Heart left ventricle (tissue), 16 donors: Measurements from ENCODE around the gene KCNN3. TPM values are rescaled to one million over a fixed set of nuclear protein-coding genes. Genes with fewer than 3 reads are reported as not detected.

Source experiments
- ATAC-seq, 4 donors: fragments of 200-7000 bp; cut with Tn5 transposase; one replicate each; pipeline ENCODE4 v1.9.1; 2020 to 2022; ENCODE audit warnings: moderate library complexity in 4 of 4, mild to moderate bottlenecking in 3 of 4, moderate number of reproducible peaks in 1 of 4
- DNase-seq, 5 donors: peaks; one replicate each; pipeline ENCODE4 v3.0.0-alpha.2; 2020
- H3K27ac ChIP-seq, 12 donors: fragments of 200-600 bp; sonication (generic) in 4 of 12; one replicate each; pipeline versions ENCODE4 v1.5.0 to v1.8.0; 2016 to 2022; ENCODE audit warnings: mild to moderate bottlenecking in 2 of 12
- H3K27me3 ChIP-seq, 9 donors: fragments of 200-600 bp; sonication (generic) in 2 of 9; one replicate each; pipeline versions ENCODE4 v1.5.1 to v1.8.0; 2016 to 2022; ENCODE audit warnings: mild to moderate bottlenecking in 3 of 9
- H3K36me3 ChIP-seq, 9 donors: fragments of 200-600 bp; sonication (generic) in 2 of 9; one replicate each; pipeline versions ENCODE4 v1.5.0 to v1.8.0; 2018 to 2022; ENCODE audit warnings: mild to moderate bottlenecking in 2 of 9
- H3K4me1 ChIP-seq, 12 donors: fragments of 200-600 bp; sonication (generic) in 4 of 12; one replicate each; pipeline versions ENCODE4 v1.5.0 to v1.8.0; 2016 to 2022; ENCODE audit warnings: mild to moderate bottlenecking in 3 of 12
- H3K4me3 ChIP-seq, 12 donors: fragments of 200-600 bp; sonication (generic) in 4 of 12; one replicate each; pipeline versions ENCODE4 v1.5.0 to v1.8.0; 2017 to 2022; ENCODE audit warnings: mild to moderate bottlenecking in 9 of 12, moderate library complexity in 4 of 12
- H3K9me3 ChIP-seq, 12 donors: fragments of 200-600 bp; sonication (generic) in 4 of 12; one replicate each; pipeline versions ENCODE4 v1.5.0 to v1.8.0; 2016 to 2022; ENCODE audit warnings: mild to moderate bottlenecking in 1 of 12
- CTCF ChIP-seq, 12 donors: fragments of 200-600 bp; sonication (generic) in 4 of 12; IDR thresholded peaks; one replicate each; pipeline versions ENCODE4 v1.5.0 to v1.8.0; 2018 to 2022; ENCODE audit warnings: antibody characterized with exemption in 12 of 12, mild to moderate bottlenecking in 5 of 12
- POLR2A ChIP-seq, 2 donors: fragments of 450-650 bp; IDR thresholded peaks; one replicate each; pipeline ENCODE4 v1.6.1; 2017; ENCODE audit warnings: antibody characterized with exemption in 2 of 2, mild to moderate bottlenecking in 2 of 2, moderate library complexity in 2 of 2
- WGBS, 4 donors: extraction: QIAGEN DNeasy Blood & Tissue Kit in 2 of 4; methylation state at CpG; one replicate each; pipeline versions ENCODE4 v1.1.5 to v1.1.7; 2013 to 2018; 5-methylcytosine and 5-hydroxymethylcytosine counted together
- intact Hi-C, 10 donors: fragments of 100-400 bp; cut with DNase I; formaldehyde crosslinking; loops; one replicate each; pipeline versions ENCODE4 v1.11.1 to v1.14.2; 2022
- polyA plus RNA-seq, 2 donors: library from polyadenylated mRNA; stranded (reverse); fragments of 200-250 nt; gene quantifications; one replicate each; pipeline ENCODE4 v1.2.3, GENCODE V29; 2013
- total RNA-seq, 9 donors: library from RNA; depleted of rRNA in 2 of 9; stranded (reverse); fragments of >200 nt in 2 of 9; fragmentation: NEBNext Ultra II Directional in 3 of 9; extraction: Animal tissue kit (Norgen Biotek cat#: 25700) in 3 of 9; gene quantifications; one replicate each; pipeline versions ENCODE4 v1.1.0 to v1.2.4, GENCODE V29; 2016 to 2023
- donor health status: ischemic (EF 13 %, LVEDD 7.1; RV severe dilation, severe dysfunction).
- donor health status: healthy with polysubstance abuse.
- donor health status: DM: no; HTN: yes; CAD: no.
- donor health status: DM: no; HTN: no; CAD: no.
- donor health status: ischemic (EF 25% LVEDD 6.9; RV normal size, moderate dysfunction).
- donor health status: ischemic (EF 25% LVEDD 5.7; RV mildly dilated, moderate dysfunction).
- donor health status: healthy.
- donor health status: DM: yes; HTN: yes; CAD: no.
- donor health status: ischemic (EF 35%, LVEDD 5.7; RV mildly dilated, moderate dysfunction).
- donor health status: nonischemic (EF 11% LVEDD 7.7; RV severe dilation, severe dysfunction).
- donor health status: DM: yes; HTN: yes; CAD: no.
- donor health status: PGD.
- donor health status: ischemic (EF 29% LVEDD 5.4; RV normal size, mild dysfunction).
- donor health status: nonischemic (EF 23%, LVEDD 6.1; RV moderate dilation, normal function).

The KCNN3 gene
- total and polyA plus RNA-seq, 11 donors = 0.42 to 4.6 (median 2.2) TPM

- H3K27ac ChIP-seq = peak overlapping the region in 9 of 12 donors; percentile 27 to 90 (median 76)
Observed at GRCh38 chr1:154729031-154729442, 141.0 kb downstream of the KCNN3 start.

GRCh38 chr1:154726896-154727753 is 143.0 kb downstream of the KCNN3 start:
- H3K27me3 ChIP-seq = no peaks in the 10 kb centered on the region
- intact Hi-C loops = no loop called here
- H3K4me1 ChIP-seq = peaks cover 0 to 50% (median 34%) of the 10 kb centered on the region in 12 donors
- no peak overlapping the region for H3K4me3 ChIP-seq
- H3K27ac ChIP-seq = peak overlapping the region in 1 of 12 donors; percentile 64
- DNase-seq (no peak), ATAC-seq (no peak)
- TF ChIP-seq POLR2A (IDR thresholded peaks at IDR 0.05) (no peak), CTCF (IDR thresholded peaks at IDR 0.05) (no peak)
- 88 to 90% (median 89%) methylated on average over 13 of the region's 13 CpGs for WGBS, 4 donors
- peaks cover 0 to 9% (median 0%) of the 10 kb centered on the region in 9 donors for H3K36me3 ChIP-seq
- no peaks in the 10 kb centered on the region for H3K9me3 ChIP-seq

More at GRCh38 chr1:154729031-154729442, 141.0 kb downstream of the KCNN3 start:
- no peaks in the 10 kb centered on the region for H3K9me3 ChIP-seq
- 56 to 61% (median 58%) methylated on average over 6 of the region's 6 CpGs for WGBS, 4 donors
- peaks cover 0 to 58% (median 37%) of the 10 kb centered on the region in 12 donors for H3K4me1 ChIP-seq
- H3K4me3 ChIP-seq = no peak overlapping the region
- peak in 2 of 5 donors; percentile 33 to 43 for DNase-seq
- TF ChIP-seq POLR2A (IDR thresholded peaks at IDR 0.05) (no peak), CTCF (IDR thresholded peaks at IDR 0.05) (no peak)
- peaks cover 0 to 4% (median 0%) of the 10 kb centered on the region in 9 donors for H3K36me3 ChIP-seq
- ATAC-seq = peak in 3 of 4 donors; percentile 50 to 80 (median 52)
- H3K27me3 ChIP-seq = no peaks in the 10 kb centered on the region
- intact Hi-C loops = no loop called here

- peaks cover 0 to 9% (median 0%) of the 10 kb centered on the region in 9 donors for H3K36me3 ChIP-seq
- TF ChIP-seq POLR2A (IDR thresholded peaks at IDR 0.05) (no peak), CTCF (IDR thresholded peaks at IDR 0.05) (no peak)
- intact Hi-C loops = no loop called here
- H3K27ac ChIP-seq = peak overlapping the region in 1 of 12 donors; percentile 64
- H3K4me3 ChIP-seq = no peak overlapping the region
- ATAC-seq (no peak), DNase-seq (no peak)
- H3K27me3 ChIP-seq = no peaks in the 10 kb centered on the region
- 63 to 86% (median 70%) methylated on average over 7 to 10 of the region's 10 CpGs for WGBS, 4 donors
- H3K4me1 ChIP-seq = peaks cover 0 to 50% (median 27%) of the 10 kb centered on the region in 12 donors
- H3K9me3 ChIP-seq = no peaks in the 10 kb centered on the region
Observed at GRCh38 chr1:154726443-154726842, 143.6 kb downstream of the KCNN3 start.

GRCh38 chr1:154725865-154726264 is 144.2 kb downstream of the KCNN3 start:
- ATAC-seq (no peak), DNase-seq (no peak)
- Histone ChIP-seq H3K9me3 (no peaks in the 10 kb centered on the region), H3K4me3 (no peak overlapping the region), H3K27ac (no peak overlapping the region), H3K4me1 (peaks cover 0 to 50% (median 22%) of the 10 kb centered on the region in 12 donors), H3K27me3 (no peaks in the 10 kb centered on the region), H3K36me3 (peaks cover 0 to 9% (median 0%) of the 10 kb centered on the region in 9 donors)
- TF ChIP-seq CTCF (IDR thresholded peaks at IDR 0.05) = no peak
- TF ChIP-seq POLR2A (IDR thresholded peaks at IDR 0.05) = no peak
- intact Hi-C loops = no loop called here
- WGBS, 4 donors = 91 to 96% (median 94%) methylated on average over 10 of the region's 10 CpGs
